Activated CD4-positive, alpha-beta T cell treated with anti-CD3 and anti-CD28 coated beads for 1 hour (primary cell): ENCODE measurements around the gene RIC3.

Experiments
- DNase-seq: peaks from one replicate; pipeline ENCODE4 v3.0.0-alpha.2; 2020

Gene RIC3

DNA sequence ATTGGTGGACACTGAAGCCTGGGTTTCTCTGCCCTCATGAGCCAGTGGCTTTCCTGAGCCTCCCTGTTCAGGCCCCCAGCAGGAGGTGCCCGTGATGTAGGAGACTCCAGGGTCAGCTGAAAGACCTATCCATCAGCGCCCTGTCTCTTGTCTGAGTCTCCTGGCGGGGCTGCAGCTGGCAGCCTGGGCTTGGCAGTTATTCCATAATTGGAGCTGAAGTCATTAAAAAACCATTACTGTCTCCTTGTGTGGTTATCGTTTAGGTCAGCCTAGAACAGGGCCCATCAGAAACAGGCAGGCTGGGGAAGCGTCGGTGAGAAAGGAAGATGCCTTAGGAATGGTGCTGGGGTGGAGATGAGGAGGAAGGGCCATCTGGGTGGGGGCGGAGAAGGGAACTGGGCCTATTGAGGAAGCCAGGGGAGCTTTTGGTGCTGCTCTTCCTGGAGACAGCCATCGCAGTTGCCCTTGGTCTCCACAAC lies 82.8 kb downstream of the RIC3 start:
- DNase-seq: no peak

DNA sequence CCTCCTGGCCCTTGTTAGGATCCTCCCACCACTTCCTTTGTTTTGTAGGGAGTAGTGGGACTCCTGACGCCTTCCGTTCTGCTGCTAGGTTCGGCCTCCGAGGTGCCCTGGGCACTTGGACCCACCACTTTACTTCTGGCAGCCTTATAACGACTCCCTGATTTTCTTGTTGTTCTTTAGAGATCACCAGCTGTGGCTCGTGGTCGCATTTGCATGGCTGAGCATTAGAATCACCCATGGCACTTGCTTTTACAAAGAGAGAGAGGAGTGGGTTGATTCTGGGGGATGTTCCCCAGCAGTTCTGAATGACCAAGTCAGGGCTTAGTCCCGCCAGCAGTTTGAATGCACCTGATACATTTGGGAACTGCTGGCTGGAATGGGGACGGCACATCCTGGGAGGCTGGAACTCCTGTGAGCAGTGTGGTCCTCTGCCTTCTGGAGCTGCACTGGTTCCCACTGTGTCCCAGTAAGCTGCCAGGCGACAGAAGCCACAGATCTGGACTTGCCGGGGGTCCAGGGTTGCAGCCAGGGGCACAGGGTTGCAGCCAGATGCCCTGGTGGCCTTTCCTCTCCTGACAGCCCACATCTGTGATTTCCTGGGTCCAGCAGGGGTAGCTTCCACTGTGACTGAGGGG lies 83.7 kb downstream of the RIC3 start:
- DNase-seq: no peak

DNA sequence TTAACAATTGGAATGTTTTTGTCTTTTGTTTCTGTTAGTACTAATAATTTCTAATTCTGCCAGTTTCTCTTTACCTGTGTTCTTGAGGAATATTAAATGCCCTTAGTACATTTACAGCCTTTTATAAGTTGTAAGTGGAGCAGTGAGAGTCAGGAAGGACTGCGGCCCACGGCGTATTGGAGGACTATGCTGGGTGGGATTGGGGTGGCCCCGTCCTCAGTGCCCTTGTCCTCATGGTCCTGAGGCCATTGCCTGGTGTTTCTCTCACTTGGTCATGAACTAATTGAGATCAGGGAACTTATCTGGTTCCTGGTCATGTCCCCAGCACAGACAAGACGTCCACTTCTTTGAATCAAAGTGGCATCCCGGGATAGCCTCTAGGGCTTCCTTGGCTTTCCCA lies 84.5 kb downstream of the RIC3 start:
- no peak for DNase-seq

DNA sequence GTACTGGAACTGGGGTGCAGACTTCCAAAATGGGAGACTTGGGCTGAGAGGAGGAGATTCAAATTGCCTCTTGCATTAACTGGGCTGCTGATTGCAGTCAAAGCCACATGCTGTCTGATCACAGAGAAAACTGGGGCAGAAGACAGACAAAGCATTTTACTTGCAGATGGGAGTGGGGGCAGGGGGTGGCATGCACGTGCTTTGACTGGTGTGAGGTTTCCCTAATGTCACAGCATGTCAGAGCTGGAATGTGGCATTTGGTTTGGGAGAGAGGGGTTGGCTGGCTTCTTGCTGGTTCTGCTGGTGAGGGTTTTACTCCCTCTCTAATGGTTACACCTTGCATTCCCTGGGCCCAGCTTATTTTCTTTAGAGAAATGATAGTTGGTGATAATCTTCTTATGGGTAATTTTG lies 84.9 kb downstream of the RIC3 start:
- DNase-seq: no peak

DNA sequence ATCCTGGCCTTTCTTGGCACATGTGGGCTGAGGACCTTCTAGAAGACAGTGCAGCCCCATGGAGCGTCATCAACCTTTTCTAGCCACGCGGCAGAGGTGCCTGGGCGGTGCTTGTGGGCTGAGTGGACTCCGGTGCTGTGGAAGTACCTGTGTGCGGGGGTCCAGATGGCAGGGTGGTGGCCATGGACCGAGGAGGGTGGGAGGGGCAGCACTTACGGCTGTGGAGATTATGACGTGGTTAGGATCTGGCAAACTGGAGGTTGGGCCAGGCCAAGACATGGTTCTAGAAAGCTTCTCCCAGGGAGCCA lies 85.8 kb downstream of the RIC3 start:
- DNase-seq: no peak

DNA sequence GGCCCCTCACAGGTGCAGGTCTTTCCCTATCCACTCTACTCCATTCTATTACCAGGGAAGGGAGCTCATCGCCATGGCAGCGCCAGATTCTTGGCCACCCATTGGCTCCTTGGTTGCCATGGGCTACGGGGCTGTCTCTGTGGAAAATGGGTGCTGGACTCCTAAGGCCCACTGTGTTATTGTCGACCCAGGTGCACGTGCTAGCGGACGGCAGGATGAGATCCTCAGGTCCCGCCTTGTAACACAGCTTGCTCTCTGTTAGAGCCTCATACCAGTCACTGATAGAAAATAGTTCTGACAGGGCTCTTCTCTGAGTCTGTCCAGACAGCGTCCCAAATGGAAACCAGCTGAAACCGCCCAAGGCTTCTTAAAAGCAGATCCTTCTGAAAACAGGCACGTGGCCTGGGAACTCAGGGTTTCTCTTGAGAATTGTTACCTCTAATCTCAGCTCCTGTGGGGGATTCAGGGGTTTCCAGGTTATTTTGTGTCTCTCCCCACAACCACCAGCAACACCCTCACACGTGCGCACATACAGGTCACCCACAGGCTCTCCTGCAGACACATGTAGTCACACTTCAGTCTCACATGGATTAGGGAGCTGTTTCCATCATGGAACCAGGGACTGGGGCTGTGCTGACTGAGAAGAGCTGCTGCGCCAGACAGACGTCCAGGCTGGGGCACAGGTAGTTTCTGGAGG lies 86.3 kb downstream of the RIC3 start:
- DNase-seq: no peak

DNA sequence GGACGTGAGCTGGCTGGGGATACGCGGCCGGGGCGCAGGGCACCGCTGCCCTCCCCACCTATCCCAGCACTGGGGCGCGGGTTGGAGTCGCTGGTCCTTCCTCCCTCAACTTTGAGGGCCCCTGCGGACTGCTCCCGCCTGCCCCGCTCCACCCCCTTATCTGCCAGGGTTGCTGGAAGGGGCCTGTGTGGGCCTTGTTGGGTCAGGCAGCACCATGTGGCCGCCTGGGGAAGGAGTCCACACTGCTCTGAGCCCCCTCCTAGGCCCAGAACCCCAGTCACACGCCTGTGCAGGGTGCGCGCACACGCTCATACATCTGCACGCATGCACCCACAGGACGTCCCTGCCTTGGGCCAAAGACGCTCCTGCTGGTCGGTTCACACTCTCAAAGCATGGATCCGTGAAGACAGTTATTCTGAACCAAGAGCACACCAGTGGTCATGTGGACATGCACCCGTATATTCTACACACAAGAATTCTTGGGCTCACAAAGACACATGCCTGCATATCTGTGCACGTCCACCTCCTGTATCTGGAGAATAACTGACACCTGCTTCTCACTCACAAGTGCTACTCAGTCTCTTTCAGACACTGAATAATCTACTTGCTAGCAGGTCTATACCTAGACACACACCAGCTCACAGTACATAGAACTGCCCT lies 87.1 kb downstream of the RIC3 start:
- no peak for DNase-seq

DNA sequence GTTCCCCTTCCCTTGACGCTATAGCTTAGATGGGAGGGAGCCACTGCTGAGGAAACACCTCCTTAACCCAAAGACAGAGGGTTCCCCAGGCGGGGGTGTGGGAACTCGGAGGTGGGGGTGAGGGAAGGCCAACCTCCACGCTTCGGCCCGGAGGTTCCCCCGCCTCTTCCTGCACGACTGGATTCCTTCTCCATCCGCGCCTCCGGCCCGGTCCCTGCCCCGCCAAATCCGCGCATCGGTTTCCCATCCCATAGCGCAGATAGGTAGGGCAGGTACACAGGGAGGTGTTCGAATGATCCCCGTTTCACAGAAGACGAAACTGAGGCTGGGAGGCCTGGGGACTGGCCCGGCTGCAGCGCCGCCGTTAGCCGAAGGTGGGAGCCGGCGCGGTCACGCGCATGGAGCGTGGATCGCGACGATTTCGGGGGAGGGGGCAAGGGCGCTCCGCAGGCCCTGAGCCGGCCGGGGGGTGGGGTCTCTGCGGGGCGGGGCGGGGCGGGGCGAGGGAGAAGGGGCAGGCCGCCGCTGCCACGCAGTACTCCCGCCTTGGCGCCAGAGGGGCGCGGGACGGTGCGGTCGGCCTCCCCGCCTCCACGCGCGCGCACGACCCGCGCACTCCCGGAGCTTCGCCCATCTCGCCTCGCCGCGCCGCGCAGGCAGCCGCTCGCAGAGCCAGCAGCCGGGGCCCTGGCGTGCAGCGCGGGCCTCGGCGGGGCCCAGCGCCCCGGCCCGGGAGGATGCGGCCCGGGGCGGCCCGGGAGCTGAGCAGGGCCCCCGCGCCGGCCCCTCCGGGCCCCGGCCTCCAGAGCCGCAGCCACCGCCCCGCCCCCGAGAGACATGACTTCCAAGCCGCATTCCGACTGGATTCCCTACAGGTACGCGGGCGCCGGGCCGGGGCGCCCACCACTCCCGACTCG lies 87.9 kb downstream of the RIC3 start, which contains the start of gene TUB:
TSS of gene TUB (plus strand) at position 538 of the 917 bp plus-strand sequence. CDS start at position 838, 300 bp downstream.
- DNase-seq: no peak

DNA sequence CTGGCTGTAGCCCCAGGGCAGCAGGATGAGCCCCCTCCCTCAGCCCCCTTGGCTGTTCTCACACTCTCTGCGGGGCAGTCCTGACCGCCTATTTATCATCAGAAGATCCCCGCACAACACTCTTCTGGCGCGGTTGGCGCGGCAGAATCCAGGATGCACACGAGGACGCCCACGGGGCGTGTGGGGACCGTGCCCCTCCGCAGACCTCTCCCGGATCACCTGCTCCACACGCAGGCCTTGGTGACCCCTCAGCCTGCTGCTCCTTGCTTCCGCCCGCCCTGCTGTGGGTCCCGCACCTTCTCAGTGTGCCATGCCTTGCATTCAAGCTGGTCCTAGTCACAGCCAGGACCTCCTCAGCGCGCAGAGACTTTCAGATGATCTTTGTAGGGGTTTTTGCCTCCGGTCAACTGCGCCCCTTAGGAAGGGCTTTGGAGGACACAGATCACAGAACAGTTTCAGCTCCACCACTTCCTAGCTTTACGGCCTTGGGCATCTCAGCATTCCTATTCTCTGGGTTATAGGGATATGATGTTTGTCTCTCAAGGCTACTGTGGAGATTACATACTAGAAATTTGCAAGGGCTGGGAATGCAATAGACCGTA lies 88.7 kb downstream of the RIC3 start:
- no peak for DNase-seq

DNA sequence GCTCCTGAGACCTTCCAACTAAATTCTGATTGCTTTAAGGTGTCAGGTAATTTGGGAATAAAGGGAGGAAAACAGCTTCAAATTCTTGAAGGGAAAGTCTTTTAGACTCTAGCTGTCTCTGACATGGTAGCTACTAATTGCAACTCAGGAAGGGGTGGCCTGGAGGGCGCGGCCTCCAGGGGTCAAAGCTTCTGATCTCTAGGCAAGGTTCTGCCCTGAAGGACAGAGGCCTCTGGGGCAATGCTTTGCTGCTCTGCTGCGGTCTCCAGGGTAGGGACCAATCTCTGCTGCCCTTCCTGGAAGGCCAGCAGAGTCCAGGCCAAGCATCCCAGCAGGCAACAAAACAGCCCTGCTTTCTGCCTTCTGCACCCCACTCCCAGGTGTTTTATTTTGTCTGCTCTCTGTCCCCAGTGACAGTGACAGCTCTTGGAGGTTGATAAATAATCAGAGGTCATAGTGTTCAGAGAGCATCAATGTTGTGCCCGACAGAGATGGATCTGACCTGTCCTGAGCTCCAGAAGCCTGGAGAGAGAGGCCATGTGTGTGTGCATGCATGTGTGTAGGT lies 89.6 kb downstream of the RIC3 start:
- DNase-seq: no peak

DNA sequence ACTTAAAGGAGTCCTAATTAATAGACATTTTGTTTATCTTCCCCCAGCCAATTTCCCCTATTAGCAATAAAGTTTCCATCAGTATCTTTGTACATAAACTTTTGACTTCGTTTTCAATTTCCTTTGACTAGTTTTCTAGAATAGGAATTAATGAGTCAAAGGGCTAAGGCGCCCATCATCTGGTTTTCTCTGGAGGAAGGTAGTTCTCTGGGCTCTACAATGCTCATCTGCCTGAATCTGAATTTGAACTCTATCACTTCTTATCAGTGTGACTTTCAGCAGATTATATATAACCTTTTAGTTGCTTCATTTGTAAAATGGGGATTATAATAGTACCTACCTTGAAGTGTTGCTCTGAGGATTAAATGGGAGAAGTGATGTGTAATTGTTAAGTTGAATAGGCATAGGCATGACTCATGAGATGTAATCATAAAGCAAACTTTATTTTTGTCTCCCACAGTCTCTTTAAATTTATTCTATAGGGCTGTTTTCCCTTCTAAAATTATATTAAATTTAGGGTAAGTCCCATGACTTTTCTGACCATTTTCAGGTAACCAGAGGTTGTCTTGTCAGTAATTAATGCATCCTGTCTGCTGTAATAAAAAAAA lies 93.6 kb downstream of the RIC3 start:
- no peak for DNase-seq

DNA sequence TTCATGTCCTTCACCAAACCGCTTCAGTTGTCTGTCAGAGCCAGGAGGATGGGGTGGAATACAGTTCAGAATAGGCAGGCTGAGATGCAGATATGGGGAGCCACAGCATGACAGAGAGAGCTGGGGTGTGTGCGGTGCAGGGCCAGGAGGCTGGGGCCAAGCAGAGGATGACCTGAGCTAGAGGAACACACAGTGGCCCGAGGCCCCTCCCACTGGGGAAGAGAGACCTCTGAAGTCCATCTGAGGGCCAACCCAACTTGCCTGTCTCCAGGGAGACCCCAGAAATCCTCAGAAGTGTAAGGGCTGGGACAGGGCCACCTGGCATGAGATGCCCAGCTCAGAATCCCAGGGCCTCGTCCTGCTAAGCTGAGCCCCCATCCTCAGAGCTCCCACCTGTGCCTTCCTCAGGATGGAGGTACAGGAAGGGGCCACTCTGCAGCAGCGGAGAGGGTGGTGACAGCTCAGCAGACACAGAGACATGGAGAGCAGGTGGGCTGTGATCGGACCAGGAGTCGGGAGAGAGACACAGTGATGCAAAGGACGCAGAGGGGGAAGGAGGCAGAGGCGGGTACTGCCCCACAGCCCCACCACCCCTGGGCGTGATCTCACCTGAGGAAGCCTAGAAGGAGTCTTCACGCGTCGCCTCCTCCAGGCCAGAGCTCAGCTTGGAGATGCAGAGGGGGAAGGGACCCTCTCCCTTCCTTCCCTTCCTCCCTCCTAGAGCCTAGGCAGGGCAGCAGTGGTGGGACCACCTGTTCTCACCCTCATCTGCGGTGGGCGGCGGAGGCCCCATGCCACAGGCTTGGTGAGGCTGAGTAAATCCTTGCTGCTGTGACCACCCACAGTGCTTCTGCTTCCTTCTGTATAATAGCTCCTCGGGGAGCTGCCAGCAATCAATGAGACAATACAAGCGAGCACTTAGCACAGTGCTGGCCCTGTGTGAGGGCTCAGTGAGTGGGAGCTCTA lies 96.9 kb downstream of the RIC3 start:
- no peak for DNase-seq

DNA sequence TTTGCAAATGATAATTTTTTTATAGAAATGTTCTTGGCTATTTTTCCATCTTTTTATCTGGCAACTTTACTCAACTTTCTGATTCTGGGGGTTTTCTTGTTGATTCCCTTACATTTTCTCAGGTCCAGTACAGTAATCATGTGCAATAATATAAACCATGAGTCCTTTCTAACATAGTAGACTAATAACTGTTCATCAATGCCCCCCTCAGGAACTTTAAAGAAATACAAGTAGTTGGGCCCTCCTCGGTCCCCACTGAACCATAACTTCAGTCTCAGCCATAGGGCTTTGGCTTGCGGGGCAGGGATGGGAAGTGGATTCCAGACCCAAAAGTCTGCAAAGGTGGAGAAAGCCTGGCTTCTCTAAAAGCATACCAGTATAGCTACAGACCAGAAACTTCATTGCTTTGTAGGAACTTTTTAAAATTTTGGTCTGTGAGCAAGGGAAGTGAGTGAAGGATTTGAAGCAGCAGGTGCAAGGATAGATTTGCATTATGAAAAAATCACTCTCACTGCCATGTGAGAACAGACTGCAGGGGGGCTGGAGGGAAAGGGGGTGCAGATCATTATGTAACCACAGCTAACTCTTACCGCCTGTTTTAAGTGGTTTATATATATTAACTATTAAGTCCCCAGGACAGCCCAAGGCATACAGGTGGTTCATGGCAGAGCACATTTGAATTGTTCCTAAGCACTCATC lies 98.3 kb downstream of the RIC3 start:
- no peak for DNase-seq

DNA sequence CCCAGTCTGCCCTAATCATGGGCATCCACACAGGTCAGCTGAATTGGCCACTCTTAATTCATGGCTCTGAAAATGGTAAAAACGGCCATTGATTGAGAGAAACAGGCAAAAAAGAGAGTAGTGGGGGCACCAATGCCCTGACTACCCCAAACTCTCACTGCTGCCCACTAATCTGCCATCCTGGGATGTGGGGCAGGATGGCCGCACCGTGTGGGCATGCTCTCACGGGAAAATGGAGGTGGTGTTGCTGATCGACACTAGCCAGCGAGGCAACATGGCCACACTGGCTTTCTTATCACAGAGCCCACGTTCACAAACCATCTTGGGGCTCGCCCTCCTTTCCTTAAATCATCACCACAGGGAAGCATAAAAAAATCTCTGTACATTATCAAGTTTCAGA lies 99.1 kb downstream of the RIC3 start:
- no peak for DNase-seq

DNA sequence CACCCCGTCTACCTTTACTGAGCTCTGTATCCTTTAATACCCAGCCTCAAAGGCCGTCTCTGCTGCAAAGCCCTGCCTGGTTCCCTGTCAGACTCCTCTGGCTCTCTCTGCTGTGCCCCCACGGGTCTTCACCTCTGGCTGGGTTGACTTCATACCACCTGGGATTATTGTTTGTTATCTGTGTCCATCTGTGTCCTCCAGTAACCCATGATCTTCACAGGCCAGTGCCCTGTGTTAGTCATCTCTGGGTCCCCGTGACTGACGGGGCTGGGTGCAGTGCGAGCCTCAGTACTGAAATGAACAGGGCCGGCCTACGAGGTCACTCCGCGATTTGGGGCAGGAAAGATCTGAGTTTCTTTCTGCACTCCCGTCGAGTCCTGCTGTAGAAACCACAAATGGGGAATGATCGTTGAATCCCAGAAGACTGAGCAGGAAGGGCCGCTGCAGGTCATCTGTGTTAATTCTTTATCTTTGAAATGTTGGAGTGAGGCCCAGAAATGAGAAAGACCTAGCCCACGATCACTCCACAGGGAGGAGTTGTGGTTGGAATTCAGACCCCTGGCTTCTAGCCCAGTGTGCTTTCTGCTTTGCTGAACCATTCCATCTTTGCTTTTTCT lies 100.1 kb downstream of the RIC3 start:
- no peak for DNase-seq

DNA sequence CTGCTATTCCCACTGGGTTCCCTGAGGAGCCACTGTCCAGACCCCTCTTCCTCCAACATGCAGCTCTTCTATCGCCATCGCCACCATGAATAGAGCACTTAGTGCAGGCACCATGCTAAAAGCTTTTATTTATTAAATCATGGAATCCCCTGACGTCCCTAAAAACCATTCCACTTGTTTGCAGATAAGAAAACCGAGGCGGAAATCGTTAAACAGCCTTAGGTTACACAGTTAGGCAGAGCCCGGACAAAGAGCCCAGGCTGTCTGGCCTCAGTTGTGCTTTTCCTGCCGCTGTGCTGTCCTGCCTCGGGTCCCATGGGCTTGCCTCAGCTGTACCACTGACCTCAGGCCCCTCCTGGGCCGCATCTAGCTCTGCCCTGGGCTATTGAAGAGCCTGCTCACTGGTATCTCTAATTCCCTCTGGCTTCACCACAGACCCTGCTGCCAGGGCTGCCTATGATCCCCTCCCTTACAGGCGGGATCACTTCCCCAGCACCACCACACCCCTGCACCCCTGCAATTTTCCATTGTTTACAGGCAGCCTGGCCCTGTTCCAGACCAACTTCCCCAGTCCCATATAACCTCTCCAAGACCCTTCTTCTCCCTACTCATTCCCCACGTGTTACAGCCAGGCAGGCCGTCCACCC lies 100.8 kb downstream of the RIC3 start:
- no peak for DNase-seq

DNA sequence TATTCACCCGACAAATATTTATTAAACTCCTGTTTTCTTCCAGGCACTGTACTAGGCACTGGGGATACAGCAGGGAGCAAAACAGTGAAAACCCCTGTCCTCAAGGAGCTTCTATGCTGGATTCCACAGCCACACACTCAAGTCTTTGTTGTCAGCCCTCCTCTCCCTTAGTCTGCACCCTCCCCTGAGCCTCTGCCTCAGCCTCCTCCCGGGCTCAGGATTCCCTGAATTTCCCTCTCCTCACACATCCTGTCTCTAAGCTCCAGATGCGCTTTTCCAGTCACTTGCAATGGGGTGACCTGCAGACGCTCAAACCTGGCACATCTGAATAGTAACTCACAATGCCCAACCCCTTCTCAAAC lies 101.3 kb downstream of the RIC3 start:
- no peak for DNase-seq

DNA sequence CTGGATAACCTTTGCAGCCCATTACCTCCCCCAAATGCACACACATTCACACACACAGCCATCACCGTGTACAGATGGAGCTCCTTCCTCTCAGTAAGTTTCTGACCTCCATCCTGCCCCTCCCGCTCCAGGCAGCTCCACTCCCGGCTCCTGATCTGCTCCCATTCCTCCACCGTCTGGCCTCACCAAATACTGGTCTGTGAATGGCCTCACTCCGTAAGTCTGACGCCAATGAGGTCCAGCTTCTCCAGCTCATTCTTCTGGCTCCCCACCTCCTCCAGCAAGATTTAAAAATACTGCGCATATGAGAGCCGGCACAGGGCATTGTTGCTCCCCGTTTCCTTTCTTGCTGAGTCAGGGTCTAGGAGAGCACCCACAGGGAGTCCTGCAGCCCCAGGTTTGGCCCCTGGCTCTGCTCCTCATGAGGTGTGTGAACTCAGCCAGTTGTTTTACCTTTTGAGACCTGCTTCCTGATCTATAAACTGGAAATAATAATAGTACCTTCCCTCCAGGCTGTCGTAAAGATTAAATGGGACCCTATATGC lies 101.8 kb downstream of the RIC3 start:
- DNase-seq: no peak
